HepG2 (cell line): ENCODE measurements around the gene STX8.

Experiments used
- ETV6 ChIP-seq: sonication (generic); formaldehyde crosslinking; conservative IDR thresholded peaks from 2 replicates; pipeline ENCODE4 v1.4.0; 2020; ENCODE audit warnings: missing genetic modification reagents
- HMG20A ChIP-seq: IDR thresholded peaks from 2 replicates; pipeline ENCODE4 v1.6.1; 2016; ENCODE audit warnings: borderline replicate concordance
- HOXD1 ChIP-seq: sonication (generic); formaldehyde crosslinking; IDR thresholded peaks from 2 replicates; pipeline ENCODE4 v1.5.0; 2020; ENCODE audit warnings: missing genetic modification reagents
- NBN ChIP-seq: fragments of 450-650 bp; conservative IDR thresholded peaks from 2 replicates; pipeline ENCODE4 v1.6.1; 2017
- NFIB ChIP-seq: sonication (generic); formaldehyde crosslinking; IDR thresholded peaks from 2 replicates; pipeline ENCODE4 v1.9.0; 2021; ENCODE audit warnings: missing genetic modification reagents, mild to moderate bottlenecking, borderline replicate concordance
- NFYB ChIP-seq: sonication (generic); formaldehyde crosslinking; IDR thresholded peaks from 2 replicates; pipeline ENCODE4 v1.4.0; 2020; ENCODE audit warnings: missing genetic modification reagents
- RARA ChIP-seq: IDR thresholded peaks from 2 replicates; pipeline ENCODE4 v1.6.1; 2016; ENCODE audit warnings: missing genetic modification reagents, missing compliant biosample characterization
- ZC3H13 ChIP-seq: sonication (generic); formaldehyde crosslinking; IDR thresholded peaks from 2 replicates; pipeline ENCODE4 v1.8.1; 2023; ENCODE audit warnings: mild to moderate bottlenecking, missing genetic modification reagents, moderate library complexity
- ZNF674 ChIP-seq: sonication (generic); formaldehyde crosslinking; IDR thresholded peaks from 2 replicates; pipeline ENCODE4 v1.5.0; 2020; ENCODE audit warnings: low read depth, mild to moderate bottlenecking, missing genetic modification reagents
- ZZZ3 ChIP-seq: sonication (generic); formaldehyde crosslinking; IDR thresholded peaks from 2 replicates; pipeline ENCODE4 v1.4.0; 2020; ENCODE audit warnings: missing genetic modification reagents, mild to moderate bottlenecking, borderline replicate concordance
- TF ChIP-seq, protein P1 (sequence below): IDR thresholded peaks from 2 replicates; pipeline ENCODE4 v1.6.1; 2016; ENCODE audit warnings: low read depth
- TF ChIP-seq, protein P2 (sequence below): sonication (generic); formaldehyde crosslinking; IDR thresholded peaks from 2 replicates; pipeline ENCODE4 v1.5.0; 2020; ENCODE audit warnings: mild to moderate bottlenecking, missing genetic modification reagents, moderate library complexity
- TF ChIP-seq, protein P3 (sequence below): sonication (generic); formaldehyde crosslinking; IDR thresholded peaks from 2 replicates; pipeline ENCODE4 v1.9.0; 2021; ENCODE audit warnings: missing genetic modification reagents, borderline replicate concordance
- TF ChIP-seq, protein P4 (sequence below): sonication (generic); formaldehyde crosslinking; IDR thresholded peaks from 2 replicates; pipeline ENCODE4 v1.4.0; 2020; ENCODE audit warnings: mild to moderate bottlenecking, missing genetic modification reagents, borderline replicate concordance

DNA sequence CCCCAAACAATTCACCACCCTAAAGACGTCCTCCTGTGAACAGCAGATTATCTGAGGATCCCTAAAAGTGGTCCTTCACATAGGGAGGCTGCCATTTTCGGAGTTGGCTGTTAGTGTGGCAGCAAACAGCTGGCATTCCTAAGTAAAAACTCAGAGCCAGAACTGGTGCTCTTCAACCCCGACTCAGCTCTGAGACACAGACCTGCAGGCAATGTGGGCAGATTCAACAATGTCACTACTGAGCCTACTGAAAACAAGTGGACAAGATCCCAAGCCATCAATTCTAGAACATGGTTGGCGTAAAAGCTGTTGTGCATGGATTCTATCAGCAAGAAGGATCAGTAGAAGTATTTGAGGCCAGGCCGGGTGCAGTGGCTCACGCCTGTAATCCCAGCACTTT lies 307.1 kb downstream of the STX8 start:
- TF ChIP-seq, protein P1, sequence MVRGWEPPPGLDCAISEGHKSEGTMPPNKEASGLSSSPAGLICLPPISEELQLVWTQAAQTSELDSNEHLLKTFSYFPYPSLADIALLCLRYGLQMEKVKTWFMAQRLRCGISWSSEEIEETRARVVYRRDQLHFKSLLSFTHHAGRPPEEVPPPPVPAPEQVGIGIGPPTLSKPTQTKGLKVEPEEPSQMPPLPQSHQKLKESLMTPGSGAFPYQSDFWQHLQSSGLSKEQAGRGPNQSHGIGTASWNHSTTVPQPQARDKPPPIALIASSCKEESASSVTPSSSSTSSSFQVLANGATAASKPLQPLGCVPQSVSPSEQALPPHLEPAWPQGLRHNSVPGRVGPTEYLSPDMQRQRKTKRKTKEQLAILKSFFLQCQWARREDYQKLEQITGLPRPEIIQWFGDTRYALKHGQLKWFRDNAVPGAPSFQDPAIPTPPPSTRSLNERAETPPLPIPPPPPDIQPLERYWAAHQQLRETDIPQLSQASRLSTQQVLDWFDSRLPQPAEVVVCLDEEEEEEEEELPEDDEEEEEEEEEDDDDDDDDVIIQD: no peak
- TF ChIP-seq, protein P2, sequence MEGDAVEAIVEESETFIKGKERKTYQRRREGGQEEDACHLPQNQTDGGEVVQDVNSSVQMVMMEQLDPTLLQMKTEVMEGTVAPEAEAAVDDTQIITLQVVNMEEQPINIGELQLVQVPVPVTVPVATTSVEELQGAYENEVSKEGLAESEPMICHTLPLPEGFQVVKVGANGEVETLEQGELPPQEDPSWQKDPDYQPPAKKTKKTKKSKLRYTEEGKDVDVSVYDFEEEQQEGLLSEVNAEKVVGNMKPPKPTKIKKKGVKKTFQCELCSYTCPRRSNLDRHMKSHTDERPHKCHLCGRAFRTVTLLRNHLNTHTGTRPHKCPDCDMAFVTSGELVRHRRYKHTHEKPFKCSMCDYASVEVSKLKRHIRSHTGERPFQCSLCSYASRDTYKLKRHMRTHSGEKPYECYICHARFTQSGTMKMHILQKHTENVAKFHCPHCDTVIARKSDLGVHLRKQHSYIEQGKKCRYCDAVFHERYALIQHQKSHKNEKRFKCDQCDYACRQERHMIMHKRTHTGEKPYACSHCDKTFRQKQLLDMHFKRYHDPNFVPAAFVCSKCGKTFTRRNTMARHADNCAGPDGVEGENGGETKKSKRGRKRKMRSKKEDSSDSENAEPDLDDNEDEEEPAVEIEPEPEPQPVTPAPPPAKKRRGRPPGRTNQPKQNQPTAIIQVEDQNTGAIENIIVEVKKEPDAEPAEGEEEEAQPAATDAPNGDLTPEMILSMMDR (CRISPR knock-in tag): no peak
- TF ChIP-seq NBN (no peak), ZZZ3 (no peak), HMG20A (CRISPR knock-in tag) (no peak), ETV6 (CRISPR knock-in tag) (no peak), RARA (no peak), NFYB (CRISPR knock-in tag) (no peak), ZC3H13 (CRISPR knock-in tag) (no peak), NFIB (no peak), HOXD1 (CRISPR knock-in tag) (no peak), ZNF674 (CRISPR knock-in tag) (no peak)
- TF ChIP-seq, protein P3, sequence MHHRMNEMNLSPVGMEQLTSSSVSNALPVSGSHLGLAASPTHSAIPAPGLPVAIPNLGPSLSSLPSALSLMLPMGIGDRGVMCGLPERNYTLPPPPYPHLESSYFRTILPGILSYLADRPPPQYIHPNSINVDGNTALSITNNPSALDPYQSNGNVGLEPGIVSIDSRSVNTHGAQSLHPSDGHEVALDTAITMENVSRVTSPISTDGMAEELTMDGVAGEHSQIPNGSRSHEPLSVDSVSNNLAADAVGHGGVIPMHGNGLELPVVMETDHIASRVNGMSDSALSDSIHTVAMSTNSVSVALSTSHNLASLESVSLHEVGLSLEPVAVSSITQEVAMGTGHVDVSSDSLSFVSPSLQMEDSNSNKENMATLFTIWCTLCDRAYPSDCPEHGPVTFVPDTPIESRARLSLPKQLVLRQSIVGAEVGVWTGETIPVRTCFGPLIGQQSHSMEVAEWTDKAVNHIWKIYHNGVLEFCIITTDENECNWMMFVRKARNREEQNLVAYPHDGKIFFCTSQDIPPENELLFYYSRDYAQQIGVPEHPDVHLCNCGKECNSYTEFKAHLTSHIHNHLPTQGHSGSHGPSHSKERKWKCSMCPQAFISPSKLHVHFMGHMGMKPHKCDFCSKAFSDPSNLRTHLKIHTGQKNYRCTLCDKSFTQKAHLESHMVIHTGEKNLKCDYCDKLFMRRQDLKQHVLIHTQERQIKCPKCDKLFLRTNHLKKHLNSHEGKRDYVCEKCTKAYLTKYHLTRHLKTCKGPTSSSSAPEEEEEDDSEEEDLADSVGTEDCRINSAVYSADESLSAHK (CRISPR knock-in tag): no peak
- TF ChIP-seq, protein P4, sequence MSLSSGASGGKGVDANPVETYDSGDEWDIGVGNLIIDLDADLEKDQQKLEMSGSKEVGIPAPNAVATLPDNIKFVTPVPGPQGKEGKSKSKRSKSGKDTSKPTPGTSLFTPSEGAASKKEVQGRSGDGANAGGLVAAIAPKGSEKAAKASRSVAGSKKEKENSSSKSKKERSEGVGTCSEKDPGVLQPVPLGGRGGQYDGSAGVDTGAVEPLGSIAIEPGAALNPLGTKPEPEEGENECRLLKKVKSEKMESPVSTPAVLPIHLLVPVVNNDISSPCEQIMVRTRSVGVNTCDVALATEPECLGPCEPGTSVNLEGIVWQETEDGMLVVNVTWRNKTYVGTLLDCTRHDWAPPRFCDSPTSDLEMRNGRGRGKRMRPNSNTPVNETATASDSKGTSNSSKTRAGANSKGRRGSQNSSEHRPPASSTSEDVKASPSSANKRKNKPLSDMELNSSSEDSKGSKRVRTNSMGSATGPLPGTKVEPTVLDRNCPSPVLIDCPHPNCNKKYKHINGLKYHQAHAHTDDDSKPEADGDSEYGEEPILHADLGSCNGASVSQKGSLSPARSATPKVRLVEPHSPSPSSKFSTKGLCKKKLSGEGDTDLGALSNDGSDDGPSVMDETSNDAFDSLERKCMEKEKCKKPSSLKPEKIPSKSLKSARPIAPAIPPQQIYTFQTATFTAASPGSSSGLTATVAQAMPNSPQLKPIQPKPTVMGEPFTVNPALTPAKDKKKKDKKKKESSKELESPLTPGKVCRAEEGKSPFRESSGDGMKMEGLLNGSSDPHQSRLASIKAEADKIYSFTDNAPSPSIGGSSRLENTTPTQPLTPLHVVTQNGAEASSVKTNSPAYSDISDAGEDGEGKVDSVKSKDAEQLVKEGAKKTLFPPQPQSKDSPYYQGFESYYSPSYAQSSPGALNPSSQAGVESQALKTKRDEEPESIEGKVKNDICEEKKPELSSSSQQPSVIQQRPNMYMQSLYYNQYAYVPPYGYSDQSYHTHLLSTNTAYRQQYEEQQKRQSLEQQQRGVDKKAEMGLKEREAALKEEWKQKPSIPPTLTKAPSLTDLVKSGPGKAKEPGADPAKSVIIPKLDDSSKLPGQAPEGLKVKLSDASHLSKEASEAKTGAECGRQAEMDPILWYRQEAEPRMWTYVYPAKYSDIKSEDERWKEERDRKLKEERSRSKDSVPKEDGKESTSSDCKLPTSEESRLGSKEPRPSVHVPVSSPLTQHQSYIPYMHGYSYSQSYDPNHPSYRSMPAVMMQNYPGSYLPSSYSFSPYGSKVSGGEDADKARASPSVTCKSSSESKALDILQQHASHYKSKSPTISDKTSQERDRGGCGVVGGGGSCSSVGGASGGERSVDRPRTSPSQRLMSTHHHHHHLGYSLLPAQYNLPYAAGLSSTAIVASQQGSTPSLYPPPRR: no peak
